Erythroblast (primary cell): ENCODE measurements around the gene EYS.

Experiments
- GATA1 ChIP-seq: IDR thresholded peaks from 2 replicates; pipeline ENCODE4 v1.6.1; 2011; ENCODE audit warnings: low read depth, mild to moderate bottlenecking, control low read depth, low read length, moderate library complexity
- POLR2A ChIP-seq: IDR thresholded peaks from 2 replicates; pipeline ENCODE4 v1.6.1; 2011; ENCODE audit warnings: mild to moderate bottlenecking, low read length

- TF ChIP-seq POLR2A (no peak), GATA1 (no peak)
Measured at GRCh38 chr6:65088575-65088974, 618.5 kb downstream of the EYS start.
